NCI-H526 (cell line): ENCODE measurements around the gene FBLN1.
"Not testable (repeated sequence)": the region's sequence is repeated elsewhere in the genome, so short reads cannot be mapped to it uniquely, and the experiment has no call there.

Experiments used
- DNase-seq, 2 experiments: peaks; one replicate each; lab custom pipeline; 2025; lab: John Stamatoyannopoulos, UW

The FBLN1 gene

DNA sequence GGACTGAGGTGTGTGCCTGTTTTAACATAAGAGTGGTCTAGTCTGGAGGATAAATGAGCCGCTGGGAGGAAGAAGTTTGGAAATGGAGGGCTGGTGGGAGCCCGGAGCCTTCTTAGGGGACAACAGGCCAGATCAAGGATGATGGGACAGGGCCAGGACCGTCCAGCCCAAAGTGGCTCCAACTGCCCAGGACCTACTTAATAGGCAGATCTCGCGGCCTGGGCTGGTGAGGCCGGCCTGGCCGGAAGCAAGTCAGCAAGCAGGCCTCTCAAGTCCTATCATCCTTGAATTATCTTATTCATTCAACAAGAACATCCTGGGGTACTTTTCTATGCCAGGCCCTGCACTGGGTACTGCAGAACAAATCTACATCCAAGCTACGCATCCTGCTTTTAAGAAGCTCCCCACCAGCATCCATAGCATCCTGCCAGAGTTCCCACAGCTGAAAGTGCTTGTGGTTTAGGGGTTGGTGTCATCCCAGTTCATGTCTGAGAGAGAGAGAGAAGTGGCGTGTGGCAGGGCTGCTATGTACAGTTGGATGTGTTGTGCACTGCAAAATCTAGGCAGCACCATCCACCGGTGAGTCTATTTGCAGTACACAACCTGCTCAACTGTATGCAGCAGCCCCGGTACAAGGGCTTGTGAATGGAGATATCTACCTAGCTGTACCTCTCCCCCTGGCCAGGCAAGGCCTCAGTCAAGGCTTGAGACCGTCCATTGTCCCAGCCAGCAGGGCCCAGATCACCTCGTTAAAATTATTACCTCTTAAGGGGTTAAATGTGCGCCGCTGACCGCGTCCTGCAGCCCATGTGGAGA, 82.1 kb downstream of the FBLN1 start:
- DNase-seq = peak in 1 of 2 experiments; percentile 23

DNA sequence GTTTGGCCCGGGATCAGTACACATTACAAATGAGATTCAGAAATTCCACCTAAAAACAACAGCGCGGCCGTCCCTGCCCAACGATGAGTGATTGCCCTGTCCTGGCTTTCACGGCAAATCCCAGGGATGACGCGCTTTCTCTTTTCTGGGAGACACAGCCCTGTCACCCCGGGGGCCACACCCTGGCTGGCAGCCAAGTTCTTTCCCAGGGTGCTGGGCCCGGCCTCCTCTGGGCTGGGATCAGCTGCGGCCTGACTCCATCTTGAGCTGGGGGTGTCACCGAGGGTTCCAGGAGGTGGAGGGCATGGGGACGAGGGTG, 82.7 kb downstream of the FBLN1 start:
- no peak for DNase-seq

DNA sequence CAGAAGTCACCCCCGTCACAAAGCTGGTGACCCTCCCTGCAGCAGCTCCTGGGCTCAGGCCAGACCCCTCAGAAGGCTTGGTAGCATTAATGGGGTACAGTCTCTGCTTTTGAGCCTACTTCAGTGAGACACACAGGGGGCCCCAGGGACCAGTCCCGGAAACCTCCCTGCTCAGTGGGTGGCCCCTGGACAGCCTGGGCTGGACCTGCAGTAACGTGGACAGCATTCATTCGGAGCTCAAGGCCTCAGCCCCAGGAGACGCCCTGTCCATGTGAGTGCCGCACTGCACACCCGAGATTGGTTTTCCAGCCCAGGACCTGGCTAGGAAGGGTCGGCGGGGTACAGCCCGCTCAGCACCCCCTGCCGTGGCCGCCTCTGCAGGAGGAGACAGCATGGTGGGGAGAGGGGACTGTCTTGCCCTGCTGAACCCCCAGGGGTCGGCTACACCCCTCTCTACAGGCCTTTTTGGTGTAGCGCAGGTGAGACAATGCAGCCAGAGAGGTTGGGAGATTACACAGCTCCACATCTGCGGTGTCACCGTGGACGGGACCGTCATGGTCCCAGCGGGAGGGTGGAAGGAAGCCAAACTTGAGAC, 83.4 kb downstream of the FBLN1 start:
- DNase-seq = no peak

DNA sequence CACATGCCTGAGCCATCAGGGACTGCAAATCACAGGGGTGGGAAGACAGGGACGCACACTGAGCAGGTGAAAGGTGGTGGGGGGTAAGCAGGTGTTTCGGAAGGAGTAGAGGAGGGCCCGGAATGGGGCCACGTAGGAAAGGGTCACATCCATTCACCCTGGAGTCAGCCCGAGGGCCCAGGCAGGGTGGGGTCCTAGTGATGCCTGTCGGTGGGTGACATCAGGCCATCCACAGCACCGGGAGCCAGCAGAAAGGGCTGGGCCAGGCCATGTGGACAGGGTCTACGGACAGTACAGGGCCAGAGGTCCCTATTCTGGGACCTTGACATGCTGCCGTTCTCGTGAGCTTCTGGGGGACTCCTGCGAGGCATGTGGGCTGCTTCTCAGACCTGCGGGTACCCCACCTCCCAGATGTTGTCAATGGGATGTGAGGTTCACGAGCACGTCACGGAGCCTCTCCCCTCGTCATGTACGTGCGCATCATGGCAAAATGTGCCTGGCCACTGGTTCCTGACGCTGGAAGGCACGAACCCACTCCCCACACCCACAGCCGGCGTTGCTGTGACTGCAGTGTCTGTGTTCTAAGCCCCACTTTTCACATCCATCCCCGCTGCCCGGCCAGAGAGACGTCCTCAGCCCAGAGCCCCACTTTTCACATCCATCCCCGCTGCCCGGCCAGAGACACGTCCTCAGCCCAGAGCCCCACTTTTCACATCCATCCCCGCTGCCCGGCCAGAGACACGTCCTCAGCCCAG, 84.1 kb downstream of the FBLN1 start:
- DNase-seq = no peak

DNA sequence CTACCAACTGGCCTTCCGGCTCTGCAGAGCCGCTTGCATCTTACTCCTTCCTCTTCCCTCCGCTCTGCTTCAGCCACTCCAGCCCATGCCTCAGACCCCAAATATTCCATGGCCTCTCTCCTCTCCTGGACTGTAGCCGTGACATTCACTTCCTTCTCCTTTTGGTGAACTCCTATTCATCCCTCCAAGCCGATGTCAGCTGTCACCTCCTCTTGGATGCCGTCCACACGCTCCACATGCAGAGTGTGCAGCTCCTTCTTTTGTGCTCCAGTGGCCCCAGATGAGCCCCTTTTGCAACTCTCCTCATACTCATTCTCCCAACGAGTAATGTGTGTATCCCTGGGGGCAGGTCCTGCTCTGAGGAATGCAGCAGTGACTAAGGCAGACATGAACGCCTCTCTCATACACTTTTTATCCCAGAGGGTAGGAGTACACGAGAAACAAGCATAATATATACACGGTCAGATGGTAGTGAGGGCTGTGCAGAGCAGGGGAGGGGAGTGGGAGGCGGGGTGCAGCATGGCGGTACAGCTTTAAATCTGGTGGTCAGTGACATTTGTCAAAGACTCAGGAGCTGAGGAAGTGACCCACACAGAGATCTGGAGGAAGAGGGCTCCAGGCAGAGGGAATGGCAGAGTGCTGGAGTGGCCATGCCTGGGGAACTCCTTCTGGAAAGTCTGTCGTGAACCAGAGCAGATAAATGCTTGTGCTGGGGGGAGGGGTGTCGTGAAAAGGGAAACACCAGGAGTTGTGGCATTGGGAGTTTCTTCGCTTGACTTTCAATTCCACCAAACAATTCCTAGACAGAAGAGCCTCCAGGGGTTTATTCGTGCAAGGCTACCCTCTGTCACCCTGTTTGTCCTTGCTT, 85.2 kb downstream of the FBLN1 start:
- DNase-seq = no peak

DNA sequence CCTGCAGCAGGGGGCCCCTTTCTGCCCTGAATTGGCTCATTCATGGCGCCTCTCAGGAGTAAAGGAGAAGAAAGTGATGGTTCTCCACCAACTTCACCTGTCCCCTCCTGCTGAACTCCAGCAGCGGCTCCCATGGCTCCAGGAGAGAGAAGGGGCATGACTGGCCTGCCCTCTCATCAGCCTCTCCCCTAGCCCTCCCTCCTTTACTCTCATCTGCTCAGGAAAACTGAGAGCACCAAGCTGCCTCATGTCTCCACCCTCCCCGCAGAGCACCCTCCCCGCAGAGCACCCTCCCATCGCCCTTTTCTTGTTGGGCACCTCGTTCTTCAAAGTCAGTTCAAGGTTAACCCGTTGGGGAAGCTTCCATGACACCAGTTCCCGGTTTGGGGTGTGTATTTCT, 86.9 kb downstream of the FBLN1 start:
- DNase-seq = no peak

DNA sequence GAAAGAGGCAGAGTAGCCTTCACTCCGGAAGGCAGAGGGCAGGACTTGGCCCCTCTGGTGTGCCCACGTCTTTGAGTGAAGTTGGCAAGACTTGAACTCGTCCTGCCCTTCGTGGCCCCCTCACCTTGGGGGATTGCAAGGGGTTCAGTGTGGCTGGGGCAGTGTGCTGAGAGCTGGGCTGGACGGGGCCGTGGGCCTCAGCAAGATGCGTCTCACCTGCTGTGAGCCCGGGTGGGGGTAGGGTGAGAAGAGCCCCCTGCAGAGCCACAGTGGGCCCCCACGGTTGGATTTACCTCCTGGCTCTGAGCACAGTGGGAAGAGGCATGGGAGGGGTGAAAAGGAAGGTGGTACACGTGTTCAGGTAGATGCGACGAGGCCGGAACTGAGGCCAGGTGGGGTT, 87.6 kb downstream of the FBLN1 start:
- DNase-seq = no peak

DNA sequence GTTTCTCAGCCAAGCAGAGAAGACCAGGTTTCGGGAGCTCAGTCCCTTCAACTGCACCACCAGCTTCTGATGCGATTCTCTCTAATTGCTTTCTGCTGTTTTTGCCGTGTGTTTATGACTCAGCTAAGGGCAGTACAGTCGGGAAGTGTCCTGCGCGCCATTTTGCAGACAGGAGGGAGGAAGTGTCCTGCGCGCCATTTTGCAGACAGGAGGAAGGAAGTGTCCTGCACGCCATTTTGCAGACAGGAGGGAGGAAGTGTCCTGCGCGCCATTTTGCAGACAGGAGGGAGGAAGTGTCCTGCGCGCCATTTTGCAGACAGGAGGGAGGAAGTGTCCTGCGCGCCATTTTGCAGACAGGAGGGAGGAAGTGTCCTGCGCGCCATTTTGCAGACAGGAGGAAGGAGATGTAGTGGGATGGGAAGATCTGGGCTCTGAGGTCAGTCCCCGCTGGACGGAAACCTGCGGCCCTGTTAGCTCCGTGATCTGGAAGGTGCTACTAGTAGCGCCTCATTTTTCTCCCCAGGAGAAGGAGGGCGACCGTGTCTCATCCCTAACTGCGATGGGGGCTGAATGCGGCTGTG, 89.0 kb downstream of the FBLN1 start:
- not testable (repeated sequence) for DNase-seq

DNA sequence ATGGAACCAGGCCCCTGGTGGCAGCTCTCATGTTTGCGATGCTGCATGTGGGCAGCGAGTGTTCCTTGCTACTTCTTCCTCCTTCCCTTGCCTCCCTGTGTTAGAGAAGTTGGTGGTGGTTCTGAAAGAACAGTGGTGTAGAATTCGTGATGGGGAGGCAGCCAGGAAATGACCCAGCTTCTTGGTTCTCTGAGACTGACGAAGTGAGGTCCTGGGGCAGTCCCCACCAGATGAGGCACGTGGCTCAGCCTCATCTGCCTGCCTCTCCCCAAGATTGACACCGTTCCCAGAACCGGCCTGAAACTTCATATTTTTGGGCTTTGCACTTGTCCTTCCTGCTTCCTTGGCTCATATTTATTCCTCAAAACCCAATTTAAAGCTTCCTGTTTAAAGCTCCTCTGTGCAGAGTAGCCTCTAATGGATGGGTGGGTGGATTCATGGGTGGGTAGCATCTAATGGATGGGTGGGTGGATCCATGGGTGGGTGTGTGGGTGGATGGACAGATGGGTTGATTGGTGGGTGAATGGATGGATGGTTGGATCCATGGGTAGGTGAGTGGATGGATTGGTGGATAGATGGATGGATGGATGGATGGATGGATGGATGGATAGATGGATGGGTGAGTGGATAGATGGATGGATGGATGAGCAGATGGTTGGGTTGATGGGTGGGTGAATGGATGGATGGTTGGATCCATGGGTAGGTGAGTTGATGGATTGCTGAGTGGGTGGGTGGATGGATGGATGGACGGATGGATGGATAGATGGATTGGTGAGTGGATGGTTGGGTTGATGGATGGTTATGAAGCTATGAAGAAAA, 91.6 kb downstream of the FBLN1 start:
- DNase-seq = no peak

DNA sequence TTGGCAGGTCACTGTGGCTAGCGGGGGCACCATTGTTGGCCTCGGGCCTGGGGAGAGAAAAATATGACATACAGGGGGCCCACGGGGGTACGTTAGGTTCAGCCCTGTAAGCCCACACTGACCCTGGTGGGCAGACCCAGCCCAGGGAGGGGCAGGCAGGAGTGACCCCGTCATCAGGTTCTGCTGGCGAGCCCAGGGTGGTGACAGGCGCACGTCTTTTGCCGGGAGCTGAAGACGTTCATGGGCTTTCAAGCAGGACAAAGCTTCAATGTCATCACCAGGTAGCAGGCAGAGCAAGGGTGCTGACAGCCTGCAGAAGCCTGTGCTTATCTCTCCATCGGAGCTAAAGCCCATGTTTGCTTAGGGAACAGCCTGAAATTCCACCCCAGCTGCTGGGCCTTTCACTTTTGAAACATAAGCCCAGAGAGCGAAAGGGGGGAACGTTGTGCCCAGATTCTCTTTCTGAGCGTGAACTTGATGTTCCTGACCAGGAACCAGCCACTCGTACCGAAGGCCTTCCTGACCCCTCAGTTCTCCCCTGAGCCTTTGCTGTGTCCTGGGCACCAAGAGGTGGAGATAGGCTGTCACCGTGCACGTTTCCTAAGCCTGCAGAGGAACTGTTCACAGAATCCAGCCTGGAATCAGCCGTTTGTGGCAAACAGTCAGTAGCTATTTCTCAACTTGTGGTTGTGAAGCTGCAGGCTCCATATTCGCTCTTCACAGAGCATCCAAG, 94.9 kb downstream of the FBLN1 start:
- peak; percentile 82 to 86 for DNase-seq

DNA sequence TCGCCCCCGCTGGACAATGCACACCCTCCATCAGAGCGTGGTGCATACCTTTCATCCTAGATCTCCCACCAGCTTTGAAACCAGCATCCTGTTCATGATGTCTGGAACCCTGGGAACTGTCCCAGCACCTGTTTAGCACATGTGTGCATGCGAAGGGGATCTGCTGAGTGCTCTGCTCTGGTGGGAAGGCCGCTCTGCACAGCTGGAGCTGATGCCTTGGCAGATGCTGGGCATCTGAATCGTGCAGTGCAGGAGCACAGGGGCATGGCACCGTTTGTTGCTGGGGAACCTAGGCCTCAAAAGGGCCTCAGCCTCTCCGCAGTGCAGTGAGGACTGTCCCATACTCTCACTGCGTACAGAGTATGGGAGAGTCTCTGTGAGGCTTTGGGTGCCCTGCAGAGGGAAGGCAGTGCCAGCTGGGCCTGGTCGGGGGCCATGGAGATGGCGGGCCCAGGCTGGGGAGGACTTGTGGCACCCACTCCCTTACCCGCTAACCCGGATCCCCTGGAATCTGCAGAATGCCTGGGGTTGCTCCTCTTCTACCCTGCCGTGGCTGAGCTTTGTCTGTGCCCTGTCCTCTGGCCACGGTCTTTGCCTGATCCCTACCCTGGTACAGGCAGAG, 96.0 kb downstream of the FBLN1 start:
- no peak for DNase-seq

DNA sequence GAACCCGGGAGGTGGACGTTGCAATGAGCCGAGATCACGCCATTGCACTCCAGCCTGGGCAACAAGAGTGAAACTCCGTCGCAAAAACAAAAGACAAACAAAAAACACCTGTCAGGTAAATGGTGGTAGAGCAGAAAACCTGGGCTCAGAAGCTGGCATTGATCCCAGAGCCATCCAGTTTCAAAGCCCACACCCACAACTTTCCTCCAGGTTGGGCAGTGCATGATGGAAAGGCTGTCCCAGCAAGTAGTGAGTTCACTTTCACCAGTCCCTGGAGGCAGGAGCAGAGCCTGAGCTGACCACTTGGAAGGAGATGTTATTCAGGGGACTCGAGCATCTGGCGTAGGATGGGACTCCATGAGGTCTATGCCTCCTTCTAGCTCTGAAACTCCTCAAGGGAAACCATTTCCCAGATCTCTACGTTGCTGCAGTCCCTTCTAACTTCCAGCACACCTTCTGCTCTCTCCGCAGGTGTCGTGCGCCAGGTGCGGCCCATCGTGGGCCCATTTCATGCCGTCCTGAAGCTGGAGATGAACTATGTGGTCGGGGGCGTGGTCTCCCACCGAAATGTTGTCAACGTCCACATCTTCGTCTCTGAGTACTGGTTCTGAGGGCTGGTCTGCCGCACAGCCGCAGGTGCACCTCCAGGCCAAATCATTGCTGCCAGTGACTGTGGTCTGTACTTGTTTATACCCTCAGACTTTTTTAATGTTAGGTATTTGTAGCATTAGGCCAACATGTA, 97.3 kb downstream of the FBLN1 start:
- DNase-seq = peak in 1 of 2 experiments; percentile 14

DNA sequence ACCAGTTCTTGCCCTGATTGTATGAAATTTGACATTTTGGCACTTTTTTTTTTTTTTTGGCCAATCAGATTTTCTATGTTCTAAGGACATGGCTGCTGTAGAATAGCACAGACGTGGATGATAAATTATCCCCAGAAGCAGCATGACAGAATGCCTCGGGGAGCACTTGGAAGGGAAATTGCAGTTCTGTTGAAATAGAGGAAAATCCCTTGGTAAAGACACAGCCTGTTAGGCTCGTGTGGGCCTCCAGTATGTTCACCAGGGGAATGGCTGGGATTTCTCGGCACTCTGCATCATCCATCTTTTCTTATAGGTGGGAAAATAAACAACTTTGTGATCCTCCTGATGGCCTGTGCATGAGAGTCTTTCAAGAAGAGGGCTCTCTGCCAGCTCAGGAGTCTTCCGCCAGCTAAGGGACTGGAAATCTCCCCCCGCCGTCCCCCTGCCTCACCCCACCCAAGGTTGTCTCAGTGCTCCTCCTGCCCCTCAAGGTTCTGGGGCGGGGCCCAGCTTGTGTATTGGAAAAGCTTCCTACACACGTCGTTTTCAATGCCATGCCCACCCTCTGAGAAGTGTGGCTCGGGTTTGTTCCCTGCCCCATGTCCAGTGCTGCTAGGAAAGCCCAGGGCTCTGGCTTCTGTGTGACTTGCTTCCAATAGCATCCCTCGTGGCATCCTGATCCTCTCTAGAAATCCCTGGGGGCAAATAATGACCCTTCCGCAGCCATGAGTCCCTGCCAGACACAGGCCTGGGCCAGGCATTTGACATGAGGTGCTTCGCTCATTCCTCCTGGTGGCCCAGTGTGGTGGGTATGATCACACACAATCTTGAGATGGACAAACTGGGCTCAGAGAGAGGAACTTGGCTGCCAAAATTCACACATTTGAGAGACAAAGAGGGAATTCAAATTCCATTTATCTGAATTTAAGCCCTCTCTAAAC, 98.4 kb downstream of the FBLN1 start:
- DNase-seq = no peak

DNA sequence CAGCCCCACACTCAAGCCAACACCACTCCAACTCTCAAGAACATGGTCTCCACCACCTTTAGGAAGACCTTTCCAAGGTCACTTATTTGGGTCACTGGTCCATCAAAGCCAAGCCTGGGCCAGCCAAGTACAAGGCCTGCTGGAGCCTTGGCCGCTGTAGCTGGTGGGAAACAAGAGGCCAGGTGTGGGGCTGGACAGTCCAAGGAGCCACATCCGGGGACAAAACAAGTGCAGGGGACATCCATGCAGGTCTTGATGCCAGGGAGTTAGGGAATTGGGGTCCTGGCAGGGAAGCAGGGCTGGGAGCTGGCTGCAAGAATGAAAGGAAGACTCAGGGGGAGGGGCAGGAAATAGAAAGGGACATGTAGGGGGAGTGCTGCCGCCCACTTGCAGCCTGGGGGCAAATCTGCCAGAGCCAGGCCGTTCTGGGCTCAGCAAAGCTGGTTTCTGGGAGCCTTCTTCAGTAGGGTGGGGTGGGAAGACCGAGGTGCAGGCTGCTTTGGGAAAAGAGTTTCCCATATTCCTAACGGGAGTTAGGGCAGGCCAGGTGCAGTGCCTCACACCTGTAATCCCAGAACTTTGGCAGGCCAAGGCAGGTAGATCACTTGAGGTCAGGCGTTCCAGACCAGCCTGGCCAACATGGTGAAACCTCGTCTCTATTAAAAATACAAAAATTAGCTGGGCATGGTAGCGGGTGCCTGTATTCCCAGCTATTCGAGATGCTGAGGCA, 99.5 kb downstream of the FBLN1 start:
- DNase-seq = no peak

DNA sequence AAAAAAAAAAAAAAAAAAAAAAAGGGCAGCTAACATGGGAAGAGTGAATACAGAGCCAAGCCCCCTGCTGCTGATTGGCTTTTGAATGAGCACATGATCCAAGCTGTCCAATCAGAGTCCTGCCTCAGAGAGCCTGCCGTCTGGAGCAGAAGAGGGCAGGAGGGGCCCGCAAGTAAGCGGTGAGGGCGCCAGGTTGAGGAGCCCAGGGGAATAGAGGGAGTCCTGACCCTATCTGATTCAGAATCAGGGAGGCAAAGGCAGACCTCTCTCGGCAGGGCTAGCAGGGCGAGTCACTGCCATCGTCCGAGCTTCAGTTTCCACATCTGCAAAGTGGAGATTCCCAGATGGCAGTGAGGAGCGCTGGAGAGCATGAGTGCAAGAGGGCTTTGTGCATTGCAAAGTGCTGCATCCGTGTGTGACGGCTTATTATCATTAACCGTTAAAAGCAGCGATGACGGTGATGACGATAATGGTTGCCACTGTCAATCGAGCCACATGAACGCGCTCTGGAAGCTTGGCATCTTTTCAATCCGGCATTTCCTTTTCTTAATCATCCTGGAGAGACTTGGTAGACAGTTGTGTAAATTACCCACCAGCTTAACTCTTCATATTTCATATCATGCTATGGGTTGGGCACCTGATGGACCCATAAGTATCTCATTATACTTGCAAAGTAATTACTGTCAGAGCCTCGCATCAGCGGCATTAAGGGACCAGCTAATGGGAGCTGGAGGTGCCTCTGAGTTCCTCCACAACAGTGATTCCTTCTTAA, 100.3 kb downstream of the FBLN1 start:
- peak; percentile 73 to 89 for DNase-seq

DNA sequence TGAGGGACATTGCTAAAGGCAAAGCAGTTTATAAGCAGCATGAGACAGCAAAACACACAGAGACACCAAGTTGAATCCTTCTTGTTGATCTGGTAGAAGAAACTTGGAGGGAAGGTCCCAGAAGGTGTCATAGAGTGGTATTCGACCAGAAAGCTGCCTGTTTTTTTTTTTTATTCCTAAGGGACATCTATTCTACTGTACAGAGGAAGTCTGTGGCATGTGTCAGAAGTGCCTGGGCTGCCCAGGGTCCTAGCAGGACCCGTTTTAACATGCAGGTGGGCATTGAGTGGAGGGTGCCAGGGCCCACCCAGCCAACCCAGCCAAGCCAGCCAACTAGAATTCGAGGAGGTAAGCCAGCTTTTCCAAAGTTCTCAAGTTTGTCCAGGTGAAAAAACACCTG, 100.9 kb downstream of the FBLN1 start:
- peak in 1 of 2 experiments; percentile 49 for DNase-seq
